Keratinocyte (primary cell): Measurements from ENCODE around the gene TBC1D30.

ENCODE experiments used
- CTCF ChIP-seq, 3 experiments: IDR thresholded peaks in 1 of 3; conservative IDR thresholded peaks in 1 of 3; optimal IDR thresholded peaks in 1 of 3; 2 replicates in 2 of 3; 3 replicates in 1 of 3; pipeline versions ENCODE3 to v1.5.1; 2011; ENCODE audit warnings: low read length in 3 of 3, mild to moderate bottlenecking in 3 of 3, moderate library complexity in 2 of 3, control low read depth in 1 of 3, inconsistent platforms in 1 of 3; ENCODE audit not compliant: insufficient read depth in 2 of 3; ENCODE audit errors: extremely low read depth in 1 of 3
- EZH2 ChIP-seq: IDR thresholded peaks from one replicate; pipeline ENCODE4 v1.6.1; 2012; ENCODE audit warnings: inconsistent platforms, mild to moderate bottlenecking, low read length, moderate library complexity

DNA sequence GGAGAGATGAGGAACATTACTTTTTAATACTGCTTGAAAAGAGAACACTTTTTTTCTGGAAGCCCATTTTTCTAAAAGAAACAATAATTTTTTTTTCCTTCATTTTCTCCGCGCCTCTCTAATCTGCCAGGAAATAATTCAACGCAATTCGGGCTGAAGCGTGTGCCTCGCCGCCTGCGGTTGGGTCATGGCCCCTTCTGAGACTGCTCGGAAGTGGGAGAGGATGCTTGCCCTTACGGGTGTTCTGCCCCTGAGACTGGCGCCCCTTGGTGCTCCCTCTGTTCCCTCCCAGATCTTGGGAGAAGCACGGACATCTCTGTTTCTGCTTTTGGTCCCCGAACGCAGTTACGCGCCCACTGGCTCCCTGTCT lies 332 bp upstream of the TBC1D30 start:
- no peak for TF ChIP-seq CTCF (optimal IDR thresholded peaks at IDR 0.05 in 1 of 3, IDR thresholded peaks at IDR 0.05 in 1 of 3, conservative IDR thresholded peaks at IDR 0.05 in 1 of 3; ENCODE audit: extremely low read depth in 1 of 3, insufficient read depth in 2 of 3, low read length in 3 of 3)
- TF ChIP-seq EZH2, result no peak
